ENCODE data around the gene ADARB1.

ADARB1 gene

GRCh38 chr21:45040739-45041138, 33.6 kb upstream of the ADARB1 start:
- DNase-seq (ENCODE audit: insufficient read length, low spot score) (no peak), FAIRE-seq (no peak)
- no peak for TF ChIP-seq CTCF (IDR thresholded peaks at IDR 0.05; ENCODE audit: insufficient read depth, missing control alignments)

- DNase-seq (ENCODE audit: insufficient read length, low spot score): no peak
- no peak for FAIRE-seq
- TF ChIP-seq CTCF (IDR thresholded peaks at IDR 0.05; ENCODE audit: insufficient read depth, missing control alignments): no peak
Observed at GRCh38 chr21:45041351-45041805, 33.0 kb upstream of the ADARB1 start.

GRCh38 chr21:45041984-45042663, 32.3 kb upstream of the ADARB1 start:
- no peak for FAIRE-seq

GRCh38 chr21:45042664-45043161, 31.7 kb upstream of the ADARB1 start:
- TF ChIP-seq CTCF (IDR thresholded peaks at IDR 0.05; ENCODE audit: insufficient read depth, missing control alignments): no peak
- no peak for FAIRE-seq
- no peak for DNase-seq (ENCODE audit: insufficient read length, low spot score)

More at GRCh38 chr21:45041984-45042663, 32.3 kb upstream of the ADARB1 start:
- TF ChIP-seq CTCF (IDR thresholded peaks at IDR 0.05; ENCODE audit: insufficient read depth, missing control alignments): no peak
- no peak for DNase-seq (ENCODE audit: insufficient read length, low spot score)

- FAIRE-seq (no peak), DNase-seq (ENCODE audit: insufficient read length, low spot score) (no peak)
- no peak for TF ChIP-seq CTCF (IDR thresholded peaks at IDR 0.05; ENCODE audit: insufficient read depth, missing control alignments)
Observed at GRCh38 chr21:45043541-45044020, 30.8 kb upstream of the ADARB1 start.

- FAIRE-seq: no peak
- no peak for TF ChIP-seq CTCF (IDR thresholded peaks at IDR 0.05; ENCODE audit: insufficient read depth, missing control alignments)
- no peak for DNase-seq (ENCODE audit: insufficient read length, low spot score)
Observed at GRCh38 chr21:45045481-45045880, 28.9 kb upstream of the ADARB1 start.

- no peak for DNase-seq (ENCODE audit: insufficient read length, low spot score)
- TF ChIP-seq CTCF (IDR thresholded peaks at IDR 0.05; ENCODE audit: insufficient read depth, missing control alignments): no peak
- no peak for FAIRE-seq
Observed at GRCh38 chr21:45047257-45047656, 27.1 kb upstream of the ADARB1 start.
